ENCODE measurements around the gene GPR35.
"Not testable (repeated sequence)": the region's sequence is repeated elsewhere in the genome, so short reads cannot be mapped to it uniquely, and the experiment has no call there.

Gene GPR35

DNA sequence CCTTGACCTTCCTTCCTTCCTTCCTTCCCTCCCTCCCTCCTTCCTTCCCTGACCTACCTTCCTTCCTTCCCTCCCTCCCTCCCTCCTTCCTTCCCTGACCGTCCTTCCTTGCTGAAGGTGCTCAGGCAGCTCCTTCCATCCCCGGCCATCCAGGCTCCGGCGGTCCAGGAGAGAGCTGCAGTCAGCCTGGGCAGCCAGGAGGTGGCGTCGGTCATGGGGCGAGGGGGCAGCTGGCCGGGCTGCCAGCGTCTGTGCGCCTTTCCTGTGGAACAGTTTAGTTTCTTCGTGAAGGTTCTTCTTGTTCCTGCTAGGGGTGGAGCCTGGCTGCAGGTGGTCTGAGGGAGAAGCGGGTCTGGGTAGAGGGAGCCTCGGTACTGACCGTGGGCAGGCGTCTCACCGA is 15.7 kb downstream of the GPR35 start:
- no peak for DNase-seq

DNA sequence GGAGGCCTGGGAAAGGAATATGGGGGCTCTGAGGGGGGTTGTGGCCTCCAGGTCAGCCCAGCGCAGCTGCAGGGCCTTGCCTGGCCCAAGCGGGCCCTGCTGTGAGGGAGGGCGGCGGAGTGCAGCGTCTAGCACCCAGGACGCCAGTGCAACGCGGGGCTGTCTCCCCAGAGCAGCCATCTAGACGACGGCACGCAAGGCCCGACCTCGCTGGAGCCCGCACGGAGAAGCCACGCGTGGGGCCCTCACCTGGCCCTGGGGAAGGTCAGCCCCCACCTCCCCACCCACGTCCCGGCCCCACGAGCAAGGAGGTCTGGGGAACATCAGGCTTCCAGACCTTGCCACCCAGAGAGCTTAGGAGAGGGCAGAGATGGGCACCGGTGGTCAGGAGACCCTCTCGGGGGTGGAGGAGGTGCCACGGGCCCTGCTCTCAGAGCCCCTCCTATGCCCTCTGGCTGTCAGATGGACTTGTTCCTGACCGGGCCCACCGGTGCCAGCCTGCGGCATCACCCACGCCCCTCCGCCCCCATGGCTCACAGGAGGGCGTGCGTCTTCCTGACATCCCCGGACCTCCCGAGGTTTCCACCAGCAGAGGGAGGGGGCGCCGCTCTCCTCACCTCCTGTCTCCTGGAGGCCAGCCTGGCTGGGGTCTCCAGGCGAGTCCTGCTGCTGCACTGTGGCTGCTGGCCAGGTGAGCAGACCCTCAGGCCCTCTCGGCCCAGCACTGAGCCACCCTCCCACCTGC is 17.0 kb downstream of the GPR35 start:
- no peak for DNase-seq

DNA sequence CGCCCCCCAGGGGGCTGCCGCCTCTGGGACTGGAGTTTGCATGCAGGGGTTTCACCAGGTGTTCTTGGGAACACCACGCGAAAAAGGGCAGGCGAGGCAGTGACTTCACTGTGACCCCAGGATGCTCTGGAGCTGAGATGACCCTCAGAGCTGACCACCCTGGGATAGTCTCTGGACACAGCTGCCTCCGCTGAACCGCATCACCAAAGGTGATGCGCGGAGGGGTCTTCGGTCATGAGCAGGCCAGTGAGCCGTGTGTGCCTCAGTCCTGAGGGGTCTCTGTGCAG is 17.5 kb downstream of the GPR35 start:
- no peak for DNase-seq

DNA sequence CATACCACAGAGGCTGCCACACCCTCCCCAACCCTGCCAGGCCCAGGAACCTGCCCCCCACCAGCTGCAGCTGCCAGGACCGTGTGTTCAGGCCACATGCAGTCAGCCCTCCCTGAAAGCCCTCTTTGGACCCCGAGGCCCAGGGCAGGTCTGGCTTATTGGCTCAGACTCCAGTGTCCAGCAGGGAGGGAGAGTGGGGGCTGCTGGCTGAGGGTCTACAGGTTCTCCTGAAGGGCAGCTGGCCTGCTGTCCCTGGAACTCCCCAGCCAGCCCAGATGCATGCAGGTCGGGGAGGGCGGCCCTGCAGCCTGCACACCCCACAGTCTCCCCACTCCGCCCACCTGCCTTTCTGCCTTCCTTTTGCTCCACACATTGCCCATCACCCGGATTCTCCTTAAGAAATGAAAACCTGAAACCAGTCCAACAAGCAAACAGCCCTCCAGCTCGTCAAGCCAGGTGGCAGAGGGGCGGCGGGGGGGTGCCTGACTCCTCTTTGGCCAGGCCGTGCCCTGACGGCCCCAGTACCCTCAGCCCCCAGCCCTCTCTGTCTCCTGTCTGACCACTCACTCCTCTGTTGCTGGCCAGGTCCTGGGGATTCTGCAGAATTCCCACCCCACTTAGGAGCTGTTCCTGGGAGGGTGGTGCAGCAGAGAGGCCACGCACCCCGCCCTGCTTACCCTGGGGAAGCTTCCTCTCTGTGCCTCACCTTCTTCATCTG is 18.0 kb downstream of the GPR35 start:
- no peak for DNase-seq

DNA sequence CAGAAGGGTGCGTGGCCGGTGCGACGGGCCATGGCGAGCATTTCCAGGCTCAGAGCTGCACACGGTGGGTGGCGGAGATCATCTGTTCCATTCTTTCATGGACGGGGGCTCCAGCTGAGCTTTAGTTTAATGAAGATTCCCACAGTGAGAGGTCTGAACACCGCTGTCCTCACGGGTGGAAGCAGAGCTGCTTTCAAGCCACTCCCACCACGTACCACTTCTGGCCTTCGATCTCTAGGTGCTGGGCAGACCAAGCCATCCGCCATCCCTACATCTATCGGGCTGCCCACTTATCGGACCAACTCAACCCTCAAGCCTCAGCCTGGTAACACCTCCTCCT is 18.5 kb downstream of the GPR35 start:
- DNase-seq: no peak

DNA sequence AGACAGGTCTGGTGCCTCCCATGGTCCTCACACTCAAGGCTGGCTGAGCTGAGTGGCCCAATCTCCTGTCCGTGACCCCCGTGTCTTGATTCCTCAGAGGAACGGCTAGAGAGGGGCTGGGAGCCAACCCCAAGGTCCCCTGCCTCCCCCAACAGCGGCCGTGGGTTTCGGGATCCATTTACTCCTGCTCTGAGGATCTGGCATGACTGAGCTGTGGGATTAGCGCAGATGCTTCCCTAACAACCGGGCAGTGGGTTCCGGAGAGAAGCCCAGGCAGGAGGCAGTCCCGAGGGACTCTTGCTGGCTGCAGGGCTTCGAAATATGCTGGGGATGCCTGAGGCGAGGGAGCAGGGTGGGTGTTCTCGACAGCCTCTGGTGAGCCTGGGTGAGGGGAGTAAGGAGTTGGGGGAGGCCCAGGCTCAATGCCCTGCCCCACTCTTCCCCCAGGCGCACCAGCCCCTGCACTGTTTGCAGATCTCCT is 18.9 kb downstream of the GPR35 start:
- DNase-seq: no peak

DNA sequence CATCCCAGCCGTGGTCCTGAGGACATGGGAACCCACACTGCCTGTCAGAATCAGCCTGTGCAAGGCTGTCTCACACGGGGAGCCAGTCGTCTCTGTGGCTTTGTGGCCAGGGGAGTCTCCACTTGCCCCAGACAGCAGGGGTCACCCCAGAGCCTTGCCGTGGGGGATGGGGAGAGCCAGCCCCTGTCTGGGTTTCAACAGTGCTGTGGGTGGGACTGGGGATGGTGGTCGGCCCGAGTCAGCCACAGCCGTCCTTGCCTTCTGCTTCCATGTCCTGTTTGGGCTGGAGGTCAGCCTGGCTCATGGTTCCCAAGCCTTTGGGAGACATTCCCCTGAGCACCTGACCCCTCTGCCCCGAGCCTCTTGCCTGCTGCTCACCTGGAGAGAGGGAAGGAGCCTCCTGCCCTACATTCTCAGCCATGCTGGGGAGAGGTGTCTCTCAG is 19.6 kb downstream of the GPR35 start:
- DNase-seq: no peak

DNA sequence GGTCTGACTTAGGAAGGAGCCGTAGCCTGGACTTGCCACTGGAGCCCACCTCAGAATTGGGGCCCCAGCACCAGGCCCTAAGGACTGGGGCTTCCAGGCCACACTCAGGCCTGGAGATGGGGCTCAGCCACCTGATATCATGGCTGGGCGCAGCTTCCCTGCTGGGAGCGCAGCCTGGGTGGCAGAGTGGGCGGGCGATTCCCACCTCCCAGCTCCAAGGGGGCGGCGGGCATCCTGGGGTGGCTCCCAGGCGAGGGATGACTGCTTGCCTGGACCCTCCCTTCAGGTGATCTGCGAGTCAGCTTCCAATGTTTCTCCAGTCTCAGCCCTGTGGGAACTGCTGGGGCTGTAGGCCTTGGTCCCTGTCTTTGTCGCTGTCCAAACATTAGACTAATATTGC is 20.1 kb downstream of the GPR35 start:
- no peak for DNase-seq

DNA sequence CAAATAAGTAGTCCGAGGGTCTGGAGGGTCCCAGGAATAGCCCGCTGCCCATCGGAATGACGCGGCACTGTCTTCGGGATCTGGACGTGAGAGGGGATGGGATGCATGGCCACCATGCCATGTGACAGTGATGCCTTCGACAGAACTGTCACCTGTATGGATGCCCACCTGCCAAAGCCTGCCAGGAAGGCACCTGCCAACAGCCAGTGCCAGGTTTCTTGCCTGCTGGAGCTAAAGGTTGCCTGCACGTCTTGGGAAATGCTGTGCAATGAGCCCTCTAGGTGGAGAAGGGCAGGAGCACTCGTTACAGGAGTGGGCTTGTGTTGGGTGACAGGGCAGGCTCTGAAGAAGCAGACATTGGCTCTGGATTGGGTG is 20.5 kb downstream of the GPR35 start:
- no peak for DNase-seq

DNA sequence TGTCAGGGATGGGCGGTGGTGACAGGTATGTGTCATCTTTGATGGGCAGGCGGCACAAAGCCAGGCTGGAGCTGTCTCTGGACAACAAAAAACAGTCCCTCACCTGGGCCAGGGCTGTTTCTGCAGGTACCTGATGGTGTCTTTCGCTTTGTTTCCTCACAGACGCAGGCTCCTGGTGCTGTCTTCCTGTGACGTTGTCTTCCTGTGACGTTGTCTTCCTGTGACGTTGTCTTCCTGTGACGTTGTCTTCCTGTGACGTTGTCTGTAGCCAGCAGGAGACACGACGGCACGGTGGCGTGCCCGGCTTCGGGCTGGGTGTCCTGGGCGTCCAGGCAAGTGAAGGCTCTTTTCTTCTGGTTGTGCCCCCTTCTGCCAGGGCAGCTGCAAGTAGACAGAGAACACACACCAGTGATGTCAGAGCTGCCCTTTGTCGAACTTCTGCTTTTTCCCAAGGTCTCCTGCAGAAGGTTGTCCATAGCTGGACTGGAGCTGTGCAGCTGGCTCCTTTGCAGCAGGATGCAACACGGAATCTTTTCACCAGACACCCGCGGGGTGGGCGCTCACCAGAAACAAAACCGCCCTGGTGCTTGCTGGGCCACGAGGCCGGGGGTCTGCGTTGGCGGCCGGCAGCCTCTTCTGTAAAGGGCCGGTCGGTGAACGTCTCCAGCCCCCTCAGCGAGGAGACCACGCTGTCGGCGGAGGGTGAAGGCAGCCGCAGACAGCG is 21.1 kb downstream of the GPR35 start:
- DNase-seq: no peak

DNA sequence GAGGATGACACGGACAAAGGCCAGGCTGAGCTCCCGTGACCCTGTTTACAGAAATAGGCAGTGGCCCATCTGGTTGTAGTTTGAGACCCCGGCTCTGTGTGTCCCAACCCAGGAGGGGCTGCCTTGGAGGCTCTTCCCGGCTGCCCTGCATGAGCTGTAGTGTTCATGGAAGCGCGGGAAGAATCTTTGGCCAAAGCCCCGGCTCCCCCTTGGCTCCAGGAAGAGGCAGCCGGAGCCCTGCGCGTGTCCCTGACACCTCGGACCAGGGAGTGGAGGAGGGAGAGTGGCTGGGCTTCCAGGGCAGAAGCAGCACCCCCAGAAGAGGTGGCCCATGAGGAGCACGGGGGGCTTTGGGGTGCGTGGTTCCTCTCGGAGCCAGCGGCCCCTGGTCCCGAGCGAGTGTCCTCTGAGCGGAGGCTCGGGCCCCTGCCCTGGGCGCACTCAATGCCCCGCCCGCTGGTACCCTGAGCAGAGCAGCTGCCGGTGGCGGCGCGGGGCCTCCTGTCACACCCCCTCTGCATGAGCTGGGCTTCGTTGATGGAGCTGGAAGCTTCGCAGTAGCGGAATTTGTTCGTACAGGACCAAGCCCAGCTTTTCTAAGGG is 21.7 kb downstream of the GPR35 start:
- no peak for DNase-seq

DNA sequence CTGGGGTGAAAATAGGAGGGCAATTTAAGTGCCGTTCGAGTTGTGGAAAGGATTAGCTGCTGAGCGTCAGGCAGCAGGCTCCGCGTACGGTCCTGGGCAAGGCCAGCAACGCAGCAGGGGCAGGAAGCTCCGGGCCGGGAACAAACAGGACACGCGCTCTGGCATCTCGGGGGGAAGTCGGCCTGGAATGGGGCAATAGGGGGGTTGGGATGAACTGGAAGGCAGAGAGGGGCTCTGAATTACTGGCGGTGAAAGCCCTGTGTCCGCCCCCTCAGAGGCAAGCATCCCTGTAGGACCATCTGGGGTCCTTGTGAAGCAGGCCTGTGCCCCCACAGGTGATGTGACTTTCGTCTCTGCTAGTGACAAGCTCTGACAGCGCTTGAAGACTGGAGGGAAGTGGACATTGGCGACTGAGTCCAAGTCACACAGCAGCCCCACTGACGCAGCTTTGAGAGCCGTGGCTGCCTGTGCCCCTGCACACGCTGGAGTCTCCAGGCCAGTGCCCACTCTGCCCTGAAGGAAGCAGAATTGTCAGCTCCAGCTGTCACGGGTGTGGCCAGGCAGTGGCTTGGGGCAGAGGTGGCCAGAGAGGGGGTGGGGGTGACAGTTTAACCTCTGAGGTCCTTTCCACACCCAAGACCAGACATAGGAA is 22.3 kb downstream of the GPR35 start:
- DNase-seq: no peak

DNA sequence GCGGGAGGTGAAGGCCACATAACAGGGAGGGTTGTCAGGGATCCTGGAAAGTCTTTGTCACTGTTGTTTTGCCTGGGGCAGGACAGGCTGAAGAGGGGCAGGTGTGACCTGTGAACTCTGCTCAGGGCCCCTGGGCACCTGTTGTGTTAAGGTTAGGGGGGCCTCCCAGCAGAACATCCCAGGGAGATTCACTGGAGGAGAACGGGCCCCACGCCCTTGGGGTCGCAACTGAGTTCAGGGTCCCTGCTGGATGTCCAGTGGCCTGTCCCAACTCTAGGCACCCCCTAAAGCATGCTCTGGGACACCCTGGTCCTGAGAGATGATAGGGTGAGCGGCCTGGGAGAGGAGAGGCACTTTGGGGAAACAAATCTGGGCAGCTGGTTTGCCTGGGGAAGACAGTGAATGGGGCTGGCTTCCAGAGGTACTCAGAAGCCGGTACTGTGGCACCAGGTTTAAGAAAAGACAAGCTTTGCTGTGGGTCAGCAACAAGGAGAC is 22.9 kb downstream of the GPR35 start:
- no peak for DNase-seq

DNA sequence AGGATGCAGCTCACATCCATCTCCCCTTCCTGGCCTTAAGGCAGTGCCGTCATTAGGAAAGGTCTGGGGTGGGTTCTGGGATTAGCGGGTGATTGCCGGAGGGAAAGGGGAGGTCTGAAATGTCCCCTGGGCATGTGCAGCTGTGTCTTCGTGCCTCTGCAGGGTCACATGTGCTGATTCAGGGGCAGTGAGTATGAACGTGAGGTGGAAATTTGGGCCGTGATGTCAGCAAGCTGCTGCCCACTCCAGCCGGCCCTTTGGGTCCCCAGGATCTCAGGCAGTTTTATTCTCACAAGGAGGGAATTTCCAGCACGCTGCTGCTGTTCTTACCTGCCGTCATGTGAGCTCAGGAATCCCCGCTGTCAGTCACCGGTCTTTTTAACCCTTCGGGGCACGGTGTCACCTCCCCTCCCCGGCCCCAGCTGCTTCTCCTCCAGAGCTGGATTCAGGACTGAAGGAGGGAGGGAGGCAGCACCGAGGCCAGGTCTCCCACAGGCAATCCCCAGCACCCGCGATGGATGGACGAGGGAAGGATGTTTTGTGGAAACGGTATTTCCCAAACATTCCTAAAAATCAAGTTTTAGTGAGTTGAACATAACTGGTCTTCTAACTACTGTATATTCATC is 23.5 kb downstream of the GPR35 start:
- no peak for DNase-seq

DNA sequence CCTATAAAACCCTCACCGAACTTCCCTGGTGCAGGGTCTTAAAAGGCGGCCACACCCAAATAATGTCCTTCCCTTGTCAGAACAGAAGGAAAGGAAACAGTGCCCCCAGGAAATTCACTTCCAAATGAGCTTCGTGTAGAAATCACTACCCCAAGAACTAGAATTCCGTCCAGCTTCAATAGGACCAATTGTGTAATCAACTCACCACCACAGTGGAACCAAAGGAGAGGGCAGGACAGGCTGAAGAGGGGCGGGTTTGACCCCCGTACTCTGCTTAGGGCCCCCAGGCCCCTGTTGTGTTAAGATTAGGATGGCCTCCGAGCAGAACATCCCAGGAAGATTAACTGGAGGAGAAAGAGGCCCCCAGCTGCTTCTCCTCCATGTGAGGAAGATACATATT is 24.1 kb downstream of the GPR35 start:
- no peak for DNase-seq

DNA sequence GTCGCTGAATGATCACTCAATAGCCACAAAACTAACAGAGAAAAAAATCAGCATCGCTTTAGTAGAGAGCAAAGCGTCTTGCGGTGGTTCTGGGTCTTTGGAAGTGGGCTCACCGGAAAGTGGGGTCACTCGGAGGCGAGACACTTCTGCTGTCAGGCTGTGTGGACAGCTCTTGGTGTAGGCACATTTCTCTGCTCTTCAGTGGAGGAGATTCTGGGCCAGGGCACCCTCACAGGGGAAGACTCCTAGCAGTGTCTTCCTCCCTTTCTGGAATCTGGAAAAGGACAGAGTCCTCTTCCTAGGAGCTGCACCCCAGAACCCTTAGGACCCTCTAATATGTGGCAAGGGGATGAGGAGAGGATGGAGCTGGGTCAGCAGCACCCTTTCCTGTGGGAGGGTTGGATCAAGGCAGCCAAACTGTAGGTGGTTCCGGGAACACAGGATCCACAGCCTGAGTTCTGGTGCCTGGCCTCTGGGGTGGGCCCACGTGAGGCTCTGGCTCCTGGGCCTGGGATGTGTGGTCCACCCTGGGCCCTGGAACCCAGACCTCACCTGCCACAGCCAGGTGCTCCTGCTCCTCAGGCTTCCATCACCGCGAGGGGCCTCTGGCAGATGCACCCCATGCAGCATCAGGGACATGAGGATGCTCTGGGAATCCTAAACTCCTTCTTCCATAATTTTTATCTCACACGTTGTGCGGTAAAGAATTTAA is 25.1 kb downstream of the GPR35 start:
- no peak for DNase-seq

DNA sequence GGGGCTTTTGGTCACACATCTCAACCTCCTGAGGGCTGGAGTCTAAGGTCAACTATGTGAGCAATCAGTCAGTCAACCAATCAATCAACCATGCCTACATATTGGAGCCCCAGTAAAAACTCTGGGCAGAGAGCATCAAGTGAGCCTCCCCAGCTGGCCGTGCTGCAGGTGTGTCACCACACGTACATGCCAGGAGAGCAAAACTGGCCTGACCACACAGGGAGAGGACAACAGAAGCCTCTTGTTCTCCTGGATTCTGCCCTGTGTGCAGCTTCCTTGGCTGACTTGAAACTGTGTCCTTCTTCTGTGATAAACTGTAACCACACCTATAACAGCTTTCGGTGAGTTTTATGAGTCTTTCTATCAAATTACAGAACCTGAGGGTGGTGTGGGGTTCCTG is 25.9 kb downstream of the GPR35 start:
- no peak for DNase-seq

DNA sequence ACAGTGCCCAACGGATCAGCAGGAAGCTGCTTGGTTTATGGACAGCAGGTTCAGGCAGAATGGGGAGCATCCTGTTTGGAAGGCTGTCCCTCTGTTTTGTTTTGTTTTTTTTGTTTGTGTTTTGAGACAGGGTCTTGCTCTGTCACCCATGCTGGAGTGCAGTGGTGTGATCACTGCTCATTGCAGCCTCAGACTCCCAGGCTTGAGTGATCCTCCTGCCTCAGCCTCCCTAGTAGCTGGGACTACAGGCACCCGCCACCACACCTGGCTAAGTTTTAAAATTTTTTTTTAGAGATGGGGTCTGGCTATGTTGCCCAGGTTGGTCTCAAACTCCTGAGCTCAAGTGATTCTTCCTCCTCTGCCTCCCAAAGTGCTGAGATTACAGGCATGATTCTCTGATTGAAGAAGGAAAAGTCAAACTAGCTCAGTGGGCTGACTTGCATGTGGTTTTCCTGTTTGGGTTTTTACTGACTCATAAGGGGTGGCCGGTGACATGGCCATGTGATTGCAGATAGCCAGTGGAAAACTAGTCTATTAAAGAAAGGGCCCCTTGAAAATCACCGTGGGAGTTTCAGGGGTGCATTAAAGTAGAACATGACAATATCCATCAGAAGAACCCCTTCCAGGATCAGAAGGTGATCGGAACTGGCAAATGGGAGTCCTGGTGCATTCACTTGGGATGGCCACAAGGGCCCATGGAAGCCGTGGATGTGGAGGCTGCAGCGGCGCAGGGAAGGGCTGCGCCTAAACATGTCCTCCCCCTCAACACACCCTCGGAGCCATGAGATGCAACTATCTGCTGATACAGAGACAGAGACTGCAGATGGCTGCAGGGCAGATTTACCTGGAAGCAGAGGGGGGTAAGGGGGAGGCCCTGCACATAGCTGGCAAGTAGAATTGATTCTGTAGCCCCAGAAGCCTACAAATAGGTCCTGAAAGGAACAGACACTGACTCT is 30.9 kb downstream of the GPR35 start:
- peak in 1 of 2 donors; percentile 35 for DNase-seq

DNA sequence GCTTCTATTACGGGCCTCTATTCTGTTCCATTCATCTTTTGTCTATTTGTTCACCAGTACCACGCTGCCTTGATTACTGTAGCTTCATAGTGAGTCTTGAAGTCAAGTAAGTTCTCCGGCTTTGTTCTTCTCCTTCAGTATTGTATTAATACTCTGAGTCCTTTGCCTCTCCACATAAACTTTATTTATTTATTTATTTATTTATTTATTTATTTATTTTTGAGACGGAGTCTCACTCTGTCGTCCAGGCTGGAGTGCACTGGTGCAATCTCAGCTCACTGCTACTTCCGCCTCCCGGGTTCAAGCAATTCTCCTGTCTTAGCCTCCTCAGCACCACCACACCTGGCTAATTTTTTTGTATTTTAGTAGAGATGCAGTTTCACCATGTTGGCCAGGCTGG is 34.6 kb downstream of the GPR35 start:
- DNase-seq: not testable (repeated sequence)

DNA sequence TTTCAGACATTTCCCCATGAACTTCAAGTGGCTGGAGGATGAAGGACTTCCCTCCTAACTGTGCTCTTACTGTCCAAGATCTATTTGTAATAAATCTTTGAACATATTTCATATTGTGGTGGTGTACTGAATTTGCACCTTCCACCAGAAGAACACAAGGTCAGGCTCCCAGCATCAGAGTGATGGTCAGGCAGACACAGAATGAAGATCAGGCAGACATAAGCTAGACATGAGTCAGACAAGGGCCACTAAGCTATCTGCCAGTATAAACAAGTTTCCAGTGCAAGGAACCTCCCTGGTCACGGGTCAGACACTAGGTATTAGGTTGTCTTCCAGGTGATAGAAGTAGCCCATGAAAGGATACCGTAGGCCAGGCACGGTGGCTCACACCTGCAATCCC is 37.4 kb downstream of the GPR35 start:
- no peak for DNase-seq
